BE2C (cell line): ENCODE results near the gene WDR20.
"Not testable (repeated sequence)": the region's sequence is repeated elsewhere in the genome, so short reads cannot be mapped to it uniquely, and the experiment has no call there.

Experiments used
- DNase-seq: peaks from one replicate; pipeline ENCODE4 v3.0.0-alpha.2; 2020
- H3K27me3 ChIP-seq: fragments of 250-450 bp; sonication (Bioruptor Pico); 2 replicates; pipeline ENCODE4 v1.5.1; 2020; ENCODE audit warnings: mild to moderate bottlenecking
- H3K36me3 ChIP-seq: fragments of 250-450 bp; sonication (Bioruptor Pico); 2 replicates; pipeline ENCODE4 v1.5.1; 2020; ENCODE audit warnings: mild to moderate bottlenecking
- H3K4me1 ChIP-seq: fragments of 250-450 bp; sonication (Bioruptor Pico); 2 replicates; pipeline ENCODE4 v1.5.1; 2020
- H3K4me3 ChIP-seq: 2 replicates; pipeline ENCODE4 v1.5.1; 2011; ENCODE audit warnings: low read depth, low read length
- H3K9me3 ChIP-seq: fragments of 250-450 bp; sonication (Bioruptor Pico); 2 replicates; pipeline ENCODE4 v1.5.1; 2020
- CTCF ChIP-seq: IDR thresholded peaks from 2 replicates; pipeline ENCODE4 v1.5.1; 2012; ENCODE audit warnings: mild to moderate bottlenecking, low read depth, low read length

Gene WDR20

GRCh38 chr14:102150083-102150482, 10.4 kb downstream of the WDR20 start:
- H3K9me3 ChIP-seq = no peaks in the 10 kb centered on the region
- no peak overlapping the region for H3K4me3 ChIP-seq
- H3K27me3 ChIP-seq = no peaks in the 10 kb centered on the region
- H3K4me1 ChIP-seq = peaks cover 10% of the 10 kb centered on the region
- TF ChIP-seq CTCF = no peak
- peaks cover 10% of the 10 kb centered on the region for H3K36me3 ChIP-seq
- no peak for DNase-seq

- Histone ChIP-seq H3K36me3 (peaks cover 9% of the 10 kb centered on the region), H3K9me3 (no peaks in the 10 kb centered on the region), H3K4me3 (no peak overlapping the region), H3K4me1 (peaks cover 10% of the 10 kb centered on the region), H3K27me3 (no peaks in the 10 kb centered on the region)
- no peak for TF ChIP-seq CTCF
- no peak for DNase-seq
Measured at GRCh38 chr14:102150744-102151143, 11.0 kb downstream of the WDR20 start.

GRCh38 chr14:102151411-102151810, 11.7 kb downstream of the WDR20 start:
- DNase-seq, H3K4me1 ChIP-seq, H3K36me3 ChIP-seq, H3K4me3 ChIP-seq, H3K9me3 ChIP-seq, H3K27me3 ChIP-seq: not testable (repeated sequence)

GRCh38 chr14:102154121-102154520, 14.4 kb downstream of the WDR20 start:
- no peak for TF ChIP-seq CTCF
- no peak for DNase-seq
- no peaks in the 10 kb centered on the region for H3K9me3 ChIP-seq

GRCh38 chr14:102154821-102155549, 15.3 kb downstream of the WDR20 start:
- no peaks in the 10 kb centered on the region for H3K27me3 ChIP-seq
- peaks cover 9% of the 10 kb centered on the region for H3K36me3 ChIP-seq
- H3K9me3 ChIP-seq = no peaks in the 10 kb centered on the region
- H3K4me3 ChIP-seq = no peak overlapping the region
- peak; percentile 38 for DNase-seq
- no peak for TF ChIP-seq CTCF
- peaks cover 10% of the 10 kb centered on the region for H3K4me1 ChIP-seq

More at GRCh38 chr14:102154121-102154520, 14.4 kb downstream of the WDR20 start:
- peaks cover 10% of the 10 kb centered on the region for H3K4me1 ChIP-seq
- no peaks in the 10 kb centered on the region for H3K27me3 ChIP-seq
- H3K4me3 ChIP-seq = no peak overlapping the region
- H3K36me3 ChIP-seq = peaks cover 9% of the 10 kb centered on the region

- Histone ChIP-seq H3K9me3 (no peaks in the 10 kb centered on the region), H3K27me3 (no peaks in the 10 kb centered on the region), H3K36me3 (peaks cover 15% of the 10 kb centered on the region), H3K4me3 (no peak overlapping the region), H3K4me1 (peaks cover 10% of the 10 kb centered on the region)
- no peak for DNase-seq
- TF ChIP-seq CTCF = no peak
Measured at GRCh38 chr14:102157346-102157745, 17.6 kb downstream of the WDR20 start.
